ENCODE measurements around the gene EMP2.

The EMP2 gene

DNA sequence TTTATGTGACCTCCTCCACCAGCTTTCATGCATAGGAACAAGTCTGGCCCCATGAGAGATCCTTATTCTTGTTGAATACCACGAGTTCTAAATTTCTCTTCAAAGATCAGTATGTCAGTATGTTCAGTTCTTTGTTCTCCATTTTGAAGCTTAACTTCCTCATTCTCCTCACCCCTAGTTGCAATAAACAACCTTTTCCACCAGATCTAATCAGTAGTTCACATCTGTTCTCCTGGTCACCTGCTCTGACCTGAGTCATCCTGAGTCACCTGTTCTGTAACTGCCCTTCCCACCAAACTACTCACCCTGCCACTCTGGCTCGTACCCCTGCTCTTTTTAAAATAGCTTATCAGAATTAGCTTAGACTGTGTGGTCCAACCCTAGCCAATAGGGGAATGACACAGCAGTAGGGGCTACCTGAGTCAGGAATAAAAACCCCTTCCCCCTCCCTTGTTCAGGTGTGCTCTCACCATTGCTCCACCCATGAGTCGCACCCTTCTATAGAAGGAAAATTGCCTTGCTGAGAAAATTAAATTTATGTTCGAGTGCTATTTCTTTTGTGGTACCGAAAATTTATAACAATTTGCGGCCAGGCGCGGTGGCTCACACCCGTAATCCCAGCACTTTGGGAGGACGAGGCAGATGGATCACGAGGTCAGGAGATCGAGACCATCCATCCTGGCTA, 94.6 kb downstream of the EMP2 start:
- no peak for DNase-seq (ENCODE audit: low spot score)

DNA sequence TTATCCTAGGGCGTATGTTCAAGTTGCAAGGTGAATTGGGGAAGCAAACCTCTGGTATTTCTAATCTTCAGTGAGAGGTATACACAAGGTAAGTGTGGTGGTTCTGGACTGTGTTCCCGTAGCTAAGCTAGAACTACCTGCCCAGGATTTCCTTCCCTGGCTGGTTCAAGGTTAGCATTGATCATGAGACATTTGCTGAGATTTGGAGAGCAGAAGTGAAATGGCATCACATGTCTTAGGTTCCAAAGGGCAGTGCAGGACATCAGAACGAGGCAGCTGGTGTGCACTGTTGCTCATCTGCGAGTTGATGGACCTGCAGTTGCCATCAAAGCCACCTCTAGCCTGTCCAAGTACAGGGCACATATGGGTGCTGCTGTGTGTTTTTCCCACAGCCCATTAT, 95.2 kb downstream of the EMP2 start:
- DNase-seq (ENCODE audit: low spot score) = no peak

DNA sequence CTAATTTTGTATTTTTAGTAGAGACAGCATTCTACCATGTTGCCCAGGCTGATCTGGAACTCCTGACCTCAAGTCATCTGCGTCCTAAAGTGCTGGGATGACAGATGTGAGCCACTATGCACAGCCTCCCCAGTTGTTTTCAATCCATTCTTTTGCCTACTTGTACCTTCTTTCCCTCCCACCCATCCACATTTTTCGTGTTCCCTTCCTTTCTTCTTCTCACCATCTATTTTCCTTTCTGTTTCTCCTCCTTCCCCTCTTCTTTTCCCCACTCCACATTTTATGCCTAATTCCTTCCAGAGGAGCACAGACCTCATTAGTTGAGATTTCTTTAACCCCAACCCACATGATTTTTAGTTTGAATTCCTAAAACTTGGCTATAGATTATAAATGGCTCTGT, 100.2 kb downstream of the EMP2 start:
- DNase-seq (ENCODE audit: low spot score) = no peak
